GM10266 (cell line): ENCODE measurements around the gene MOGAT3.

Source experiments
- DNase-seq: peaks from one replicate; pipeline ENCODE4 v3.0.0; 2012; ENCODE audit errors: extremely low spot score
- CTCF ChIP-seq: IDR thresholded peaks from 2 replicates; pipeline ENCODE4 v1.5.1; 2012; ENCODE audit warnings: mild to moderate bottlenecking, low read depth; ENCODE audit not compliant: control insufficient read depth, insufficient read depth; ENCODE audit errors: missing control alignments

Gene MOGAT3

GRCh38 chr7:101154693-101155102 is 46.1 kb downstream of the MOGAT3 start:
- TF ChIP-seq CTCF: no peak
- DNase-seq: no peak

DNA sequence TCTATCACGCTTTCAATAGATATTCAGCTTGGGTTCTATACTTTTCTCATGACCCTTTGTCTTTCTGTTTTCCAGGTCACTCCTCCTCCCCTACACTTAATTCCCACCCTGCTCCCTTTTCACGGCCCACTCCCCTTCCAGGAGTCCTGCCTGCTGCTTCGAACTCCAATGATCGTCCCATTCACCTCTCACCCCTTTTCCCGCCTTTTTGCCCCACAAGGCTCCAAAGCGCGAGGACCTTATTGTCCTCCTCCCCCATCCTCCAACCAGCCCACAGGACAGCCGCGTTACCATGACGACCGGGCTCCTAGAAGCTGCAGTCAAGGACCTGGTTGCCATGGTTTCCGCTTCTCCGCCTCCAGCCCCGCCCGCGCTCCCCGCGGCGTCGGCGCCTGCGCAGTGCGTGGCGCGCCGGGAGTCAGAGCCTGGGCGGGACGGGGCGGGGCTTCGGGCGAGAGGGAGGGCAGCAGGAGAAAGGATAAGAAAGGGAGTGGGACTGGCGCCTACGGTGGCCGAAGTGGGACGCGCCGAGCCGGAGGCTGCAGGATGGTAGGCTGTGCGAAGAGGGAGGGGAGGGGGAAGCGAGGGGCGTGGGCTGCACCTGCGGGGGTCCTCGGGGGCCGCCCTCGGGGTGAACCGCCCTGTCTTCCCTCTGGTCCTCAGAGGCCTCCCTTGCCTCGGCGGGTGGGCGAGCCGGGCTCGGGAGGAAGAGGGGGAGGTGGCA is 46.7 kb downstream of the MOGAT3 start, which contains the start of gene AP1S1:
Gene AP1S1, plus strand, starts transcription at position 508 of the 724 bp plus-strand sequence. Its CDS starts 39 bp downstream, at position 547.
- DNase-seq: peak; percentile 99
- TF ChIP-seq CTCF: no peak

DNA sequence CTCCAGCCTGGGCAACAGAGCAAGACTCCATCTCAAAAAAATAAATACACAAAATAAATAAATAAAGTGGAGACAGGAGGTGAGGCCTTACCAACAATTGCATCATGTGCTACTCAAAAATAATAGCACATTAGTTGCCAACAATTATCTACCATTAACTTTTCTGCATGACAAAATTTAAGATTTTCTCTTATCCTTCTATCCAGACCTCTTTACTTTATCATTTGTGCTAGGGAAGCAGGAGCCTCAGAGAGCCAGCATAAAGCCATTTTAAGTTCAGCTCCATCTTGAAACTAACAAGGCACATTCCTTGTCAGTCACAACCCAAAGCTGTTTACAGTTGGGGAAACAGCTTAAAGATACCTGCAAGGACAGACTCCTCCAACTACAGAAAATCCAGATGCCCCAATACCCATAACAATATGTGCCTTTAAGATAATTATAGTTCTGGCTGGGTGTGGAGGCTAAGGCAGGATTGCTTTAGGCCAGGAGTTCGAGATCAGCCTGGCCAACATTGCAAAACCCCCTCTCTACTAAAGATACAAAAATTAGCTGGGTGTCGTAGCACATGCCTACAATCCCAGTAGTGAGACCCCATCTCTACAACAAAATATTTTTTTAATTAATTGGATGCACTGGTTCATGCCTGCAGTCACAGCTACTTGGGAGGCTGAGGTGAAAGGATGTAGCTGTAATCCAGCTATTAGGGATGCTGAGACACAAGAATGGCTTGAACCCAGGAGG is 48.8 kb downstream of the MOGAT3 start:
- DNase-seq: no peak
- TF ChIP-seq CTCF: no peak
